Fibroblast of lung (primary cell): ENCODE data around the gene CLPTM1L. TPM values are rescaled to one million over a fixed set of nuclear protein-coding genes. Genes with fewer than 3 reads are reported as not detected.

Experiments used
- DNase-seq, 2 donors: peaks; one replicate each; pipeline versions ENCODE4 v3.0.0 to v3.0.0-alpha.2; 2010; ENCODE audit warnings: low read depth in 2 of 2
- H2AFZ ChIP-seq: 2 replicates; pipeline ENCODE4 v1.5.1; 2012; ENCODE audit warnings: low read length, control low read depth, inconsistent platforms
- H3K27ac ChIP-seq: 2 replicates; pipeline ENCODE4 v1.5.1; 2011; ENCODE audit warnings: low read length, control low read depth; ENCODE audit not compliant: insufficient read depth
- H3K27me3 ChIP-seq: 2 replicates; pipeline ENCODE4 v1.5.1; 2011; ENCODE audit warnings: mild to moderate bottlenecking, low read length; ENCODE audit not compliant: control insufficient read depth, insufficient read depth
- H3K36me3 ChIP-seq: 2 replicates; pipeline ENCODE4 v1.5.1; 2011; ENCODE audit warnings: low read length; ENCODE audit not compliant: control insufficient read depth, insufficient read depth
- H3K4me1 ChIP-seq: 2 replicates; pipeline ENCODE4 v1.5.1; 2011; ENCODE audit warnings: low read length; ENCODE audit not compliant: control insufficient read depth, insufficient read depth; ENCODE audit errors: extremely low read depth
- H3K4me2 ChIP-seq: 2 replicates; pipeline ENCODE4 v1.5.1; 2011; ENCODE audit warnings: low read length, control low read depth; ENCODE audit not compliant: insufficient read depth; ENCODE audit errors: extremely low read depth
- H3K4me3 ChIP-seq, 4 experiments: fragments of 200-600 bp in 1 of 4; sonication (generic) in 1 of 4; replicated peaks in 1 of 4; 2 replicates each; pipeline ENCODE4 v1.5.1; 2011 to 2016; ENCODE audit warnings: low read length in 4 of 4, low read depth in 3 of 4, mild to moderate bottlenecking in 3 of 4, control low read depth in 2 of 4, inconsistent platforms in 1 of 4, mixed read lengths in 1 of 4; ENCODE audit not compliant: insufficient read depth in 1 of 4; ENCODE audit errors: control extremely low read depth in 1 of 4
- H3K79me2 ChIP-seq: 2 replicates; pipeline ENCODE4 v1.5.1; 2012; ENCODE audit warnings: mild to moderate bottlenecking, low read length, inconsistent platforms; ENCODE audit not compliant: control insufficient read depth, insufficient read depth
- H3K9ac ChIP-seq: 2 replicates; pipeline ENCODE4 v1.5.1; 2011; ENCODE audit warnings: mild to moderate bottlenecking, low read length, control low read depth; ENCODE audit not compliant: insufficient read depth
- H3K9me3 ChIP-seq: 2 replicates; pipeline ENCODE4 v1.5.1; 2012; ENCODE audit warnings: low read depth, low read length; ENCODE audit not compliant: control insufficient read depth, insufficient read depth
- H4K20me1 ChIP-seq: 2 replicates; pipeline ENCODE4 v1.5.1; 2011; ENCODE audit warnings: low read length; ENCODE audit not compliant: control insufficient read depth, insufficient read depth; ENCODE audit errors: extremely low read depth
- CTCF ChIP-seq, 2 donors: IDR thresholded peaks in 1 of 2; conservative IDR thresholded peaks in 1 of 2; 1 replicate in 1 of 2; 2 replicates in 1 of 2; pipeline ENCODE4 v1.5.1; 2011 to 2012; ENCODE audit warnings: low read length in 2 of 2, control low read depth in 1 of 2, inconsistent platforms in 1 of 2, low read depth in 1 of 2, mild to moderate bottlenecking in 1 of 2
- EZH2 ChIP-seq: IDR thresholded peaks from 2 replicates; pipeline ENCODE4 v1.5.1; 2012; ENCODE audit warnings: low read length, control low read depth, mild to moderate bottlenecking; ENCODE audit errors: missing control alignments
- polyA plus RNA-seq, 2 donors: library from polyadenylated mRNA; depleted of rRNA in 1 of 2; stranded (reverse) in 1 of 2; unstranded in 1 of 2; fragments of >200 nt; gene quantifications; 2 replicates each; pipeline ENCODE4 v1.2.1, GENCODE V29; 2011 to 2012; ENCODE audit warnings: missing spikeins in 1 of 2
- total RNA-seq: library from RNA; depleted of rRNA; stranded (reverse); fragments of >200 nt; gene quantifications from 2 replicates; pipeline ENCODE4 v1.2.1, GENCODE V29; 2014

Gene CLPTM1L
- total and polyA plus RNA-seq, 2 donors (not counting 1 experiment from before 2014, with no cell fraction given): 89.3 to 215 TPM

GRCh38 chr5:1268056-1268455, 76.8 kb downstream of the CLPTM1L start:
- Histone ChIP-seq H3K27me3 (no peaks in the 10 kb centered on the region), H3K36me3 (no peaks in the 10 kb centered on the region), H3K79me2 (no peaks in the 10 kb centered on the region), H3K9ac (no peak overlapping the region), H3K4me1 (no peaks in the 10 kb centered on the region), H4K20me1 (no peaks in the 10 kb centered on the region), H3K9me3 (no peaks in the 10 kb centered on the region), H3K27ac (no peak overlapping the region), H3K4me2 (no peak overlapping the region), H2AFZ (no peak overlapping the region), H3K4me3 (no peak overlapping the region)
- no peak for DNase-seq
- TF ChIP-seq CTCF (conservative IDR thresholded peaks at IDR 0.05 in 1 of 2, IDR thresholded peaks at IDR 0.05 in 1 of 2; ENCODE audit: low read depth in 1 of 2, low read length in 2 of 2) (no peak), EZH2 (no peak)

Other genes with a start within 250 kb of the CLPTM1L start
- 20.5 and 23.9 TPM in 2 replicates for gene SLC12A7, start 233.0 kb downstream of the CLPTM1L start, total RNA-seq
- 2.7 and 2.9 TPM in 2 replicates for gene SLC12A7, start 233.0 kb downstream of the CLPTM1L start, polyA plus RNA-seq
- not detected in 2 replicates for gene SLC6A19, start 143.5 kb downstream of the CLPTM1L start, total RNA-seq
- gene SLC6A19, start 143.5 kb downstream of the CLPTM1L start, polyA plus RNA-seq: not detected in 2 replicates
- not detected in 2 replicates for gene SLC6A18, start 119.7 kb downstream of the CLPTM1L start, total RNA-seq
- not detected in 2 replicates for gene SLC6A18, start 119.7 kb downstream of the CLPTM1L start, polyA plus RNA-seq
- gene TERT, start 50.0 kb downstream of the CLPTM1L start, total RNA-seq: not detected in 2 replicates
- not detected in 2 replicates for gene TERT, start 50.0 kb downstream of the CLPTM1L start, polyA plus RNA-seq
- not detected in 2 replicates for gene SLC6A3, start 100.3 kb upstream of the CLPTM1L start, total RNA-seq
- not detected in 2 replicates for gene SLC6A3, start 100.3 kb upstream of the CLPTM1L start, polyA plus RNA-seq
- 62.1 and 65.2 TPM in 2 replicates for gene LPCAT1, start 178.9 kb upstream of the CLPTM1L start, total RNA-seq
- 50.8 and 90.7 TPM in 2 replicates for gene LPCAT1, start 178.9 kb upstream of the CLPTM1L start, polyA plus RNA-seq